Gastrocnemius medialis (tissue), 4 donors: Measurements from ENCODE around the gene PRH1.

Source experiments
- CTCF ChIP-seq, 5 experiments: fragments of 450-650 bp in 3 of 5; fragments of 200-600 bp in 2 of 5; sonication (generic) in 2 of 5; IDR thresholded peaks in 4 of 5; conservative IDR thresholded peaks in 1 of 5; 1 replicate in 4 of 5; 2 replicates in 1 of 5; pipeline ENCODE4 v1.5.1; 2016 to 2019; ENCODE audit warnings: antibody characterized with exemption in 5 of 5, mild to moderate bottlenecking in 3 of 5, moderate library complexity in 3 of 5
- POLR2A ChIP-seq, 2 donors: fragments of 450-650 bp; IDR thresholded peaks; one replicate each; pipeline ENCODE4 v1.6.1; 2017; ENCODE audit warnings: antibody characterized with exemption in 2 of 2, mild to moderate bottlenecking in 2 of 2, moderate library complexity in 2 of 2

GRCh38 chr12:10901427-10901826, 17.4 kb upstream of the PRH1 start:
- no peak for TF ChIP-seq CTCF (IDR thresholded peaks at IDR 0.05 in 4 of 5, conservative IDR thresholded peaks at IDR 0.05 in 1 of 5)
- TF ChIP-seq POLR2A (IDR thresholded peaks at IDR 0.05), result no peak
